ENCODE measurements around the gene GPRC5B.
A peak's percentile ranks its signal among the peaks of the same experiment; 100 is the strongest.

The GPRC5B gene

GRCh38 chr16:19896951-19897350, 12.3 kb upstream of the GPRC5B start:
- no peak for DNase-seq

GRCh38 chr16:19894586-19894985, 9.9 kb upstream of the GPRC5B start:
- DNase-seq, result no peak

DNA sequence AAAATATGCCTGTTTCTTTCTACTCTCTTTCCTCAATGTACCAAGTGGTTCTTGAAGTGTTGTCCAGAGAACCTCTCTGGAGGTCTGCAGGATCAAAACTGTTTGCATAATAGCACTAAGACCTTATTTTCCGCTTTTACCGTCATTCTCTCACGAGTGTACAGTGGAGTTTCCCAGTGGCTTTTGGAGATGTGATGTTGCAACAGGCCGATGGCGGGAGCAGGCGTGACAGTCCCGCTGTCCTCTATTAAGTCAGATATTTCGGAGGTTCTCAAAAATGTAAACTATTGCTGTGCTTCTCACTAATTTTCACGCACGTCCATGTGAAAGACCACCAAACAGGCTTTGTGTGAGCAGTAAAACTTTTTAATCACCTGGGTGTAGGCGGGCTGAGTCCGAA, 8.3 kb upstream of the GPRC5B start:
- no peak for DNase-seq

- no peak for DNase-seq
Observed at GRCh38 chr16:19890901-19891300, 6.3 kb upstream of the GPRC5B start.

GRCh38 chr16:19888834-19889233, 4.2 kb upstream of the GPRC5B start:
- no peak for DNase-seq

GRCh38 chr16:19886073-19886941, 1.7 kb upstream of the GPRC5B start:
- DNase-seq, result peak; percentile 84

DNA sequence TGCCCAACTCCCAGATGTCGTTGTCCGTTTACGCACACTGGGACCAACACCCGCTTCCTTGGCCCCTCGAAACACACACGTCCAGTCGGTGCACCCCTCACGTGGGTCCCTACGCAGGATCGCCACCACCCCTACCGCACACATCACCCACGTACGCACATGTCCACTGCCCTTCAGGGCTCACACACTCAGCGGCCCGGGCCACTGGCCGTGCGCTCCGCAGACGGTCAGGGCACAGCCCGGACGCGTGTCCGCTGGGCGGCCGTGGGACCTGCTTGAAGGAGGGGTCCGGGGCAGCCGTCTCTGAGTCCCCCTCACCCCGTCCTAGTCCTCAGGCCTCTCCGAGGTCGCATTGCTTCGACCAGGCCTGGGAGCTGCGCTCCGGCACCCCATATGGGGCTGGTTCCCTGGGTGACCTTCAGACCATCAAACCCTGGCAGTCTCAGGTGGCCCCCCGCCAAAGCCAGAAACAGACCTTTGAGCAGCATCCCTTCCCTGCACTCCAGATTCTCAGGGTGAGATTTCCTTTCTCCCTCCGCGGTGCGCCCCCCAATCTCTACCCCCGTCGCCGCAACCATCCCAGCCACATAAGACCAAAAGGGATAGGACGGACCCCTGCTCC, 914 bp upstream of the GPRC5B start:
- DNase-seq, result peak; percentile 8

GRCh38 chr16:19883966-19884485, 622 bp downstream of the GPRC5B start:
- DNase-seq, result peak; percentile 5

- DNase-seq, result peak; percentile 12
Observed at GRCh38 chr16:19883296-19883965, 1.2 kb downstream of the GPRC5B start.

GRCh38 chr16:19882646-19883045, 2.0 kb downstream of the GPRC5B start:
- DNase-seq, result no peak

DNA sequence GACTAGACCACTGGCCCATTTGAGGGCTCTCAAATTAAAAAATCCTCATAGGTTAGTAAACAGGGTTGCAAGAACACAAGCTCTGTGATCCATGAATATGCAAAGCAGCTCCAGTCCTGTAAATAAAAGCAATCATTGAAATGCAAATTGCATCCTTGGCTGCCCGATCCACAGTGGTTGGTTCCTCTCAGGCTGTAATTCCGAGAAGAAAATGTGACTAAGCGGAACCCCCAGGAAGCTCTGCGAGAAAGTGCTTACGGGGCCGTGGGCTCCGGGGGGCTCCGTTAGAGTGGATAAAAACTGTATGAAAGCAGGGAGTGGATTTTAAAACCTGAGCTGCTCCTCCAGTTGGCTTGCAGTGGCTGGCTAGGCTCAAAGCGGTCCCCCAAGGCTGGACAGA, 2.5 kb downstream of the GPRC5B start:
- no peak for DNase-seq

DNA sequence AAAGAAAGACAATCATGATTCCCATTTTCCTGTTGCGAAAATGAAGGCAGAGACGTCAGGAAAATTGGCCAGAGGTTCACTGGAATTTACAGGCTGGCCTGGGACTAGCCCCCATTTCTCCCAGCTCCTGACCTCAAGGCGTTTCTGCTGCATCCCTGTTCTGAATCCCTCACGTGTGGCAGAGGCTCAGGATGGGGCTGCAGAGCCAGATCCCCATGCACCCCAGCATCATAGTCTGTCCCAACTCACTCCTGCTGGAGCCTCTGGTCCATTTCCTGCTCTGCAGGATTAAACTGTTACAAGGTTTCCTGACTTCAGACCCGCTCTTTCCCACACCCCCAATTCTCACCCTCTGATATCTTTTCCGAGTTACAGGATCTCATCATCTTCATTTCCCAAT, 2.9 kb downstream of the GPRC5B start:
- DNase-seq, result no peak

DNA sequence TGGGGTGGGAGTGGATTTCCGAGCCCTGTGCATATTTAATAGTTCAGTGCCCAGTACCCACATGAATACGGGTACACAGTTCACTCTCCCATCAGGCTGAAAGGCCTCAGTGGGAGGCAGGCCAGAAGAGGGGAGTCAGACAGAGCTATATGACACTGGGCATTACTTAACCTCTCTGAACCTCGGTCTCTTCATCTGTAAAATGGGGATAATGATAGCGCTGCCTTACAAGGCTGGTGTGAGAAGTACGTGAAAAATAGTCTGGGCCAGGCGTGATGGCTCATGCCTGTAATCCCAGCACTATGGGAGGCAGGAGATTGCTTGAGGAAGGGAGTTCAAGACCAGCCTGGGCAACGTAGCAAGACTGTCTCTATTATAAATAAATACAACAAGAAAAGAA, 3.6 kb downstream of the GPRC5B start:
- DNase-seq, result no peak

GRCh38 chr16:19879241-19879792, 5.3 kb downstream of the GPRC5B start:
- DNase-seq, result no peak

DNA sequence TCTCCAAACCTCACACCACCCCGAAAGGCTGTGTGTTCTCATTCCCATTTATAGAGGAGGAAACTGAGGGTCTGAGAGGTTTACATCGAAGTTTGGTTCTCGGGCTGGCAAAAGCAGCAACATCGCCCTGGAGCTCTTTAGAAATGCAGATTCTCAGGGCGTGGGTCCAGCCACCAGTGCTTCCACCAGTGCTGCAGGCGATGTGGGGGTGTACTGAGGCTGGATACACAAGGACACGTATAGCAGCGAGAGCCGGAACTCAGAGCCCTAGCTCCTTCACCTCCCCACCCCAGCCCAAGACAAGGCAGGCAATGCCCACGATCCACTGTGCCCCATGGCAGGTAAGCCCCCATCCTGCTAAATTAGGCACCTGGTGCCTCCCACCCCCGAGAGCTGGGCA, 5.9 kb downstream of the GPRC5B start:
- DNase-seq, result no peak

DNA sequence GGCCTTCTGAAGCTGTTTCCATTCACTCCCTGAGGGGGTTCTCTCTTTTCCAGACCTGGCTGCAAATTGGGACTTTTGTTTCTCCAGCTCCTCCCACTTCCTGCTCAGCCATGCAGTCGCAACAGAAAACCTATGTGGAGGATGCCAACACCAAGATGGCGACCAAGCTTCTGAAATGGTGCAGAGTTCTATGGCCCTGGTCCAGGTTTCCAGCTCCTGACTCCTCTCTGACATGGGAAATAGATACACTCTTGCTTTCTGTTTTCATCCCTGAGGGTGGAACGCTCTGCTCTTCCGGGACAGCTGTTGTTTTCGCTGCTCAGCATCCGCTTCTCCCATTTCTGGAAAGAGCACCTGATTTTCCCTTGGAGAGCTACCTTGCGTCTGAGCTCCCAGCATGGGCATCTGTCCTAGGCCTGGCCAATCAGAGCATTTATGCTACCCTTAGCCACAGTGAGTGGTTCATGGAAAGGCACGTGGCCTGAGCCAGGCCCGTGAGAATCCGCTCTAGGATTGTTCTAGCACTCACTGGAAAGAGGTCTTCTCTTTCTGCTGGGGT, 8.1 kb downstream of the GPRC5B start:
- DNase-seq, result no peak

DNA sequence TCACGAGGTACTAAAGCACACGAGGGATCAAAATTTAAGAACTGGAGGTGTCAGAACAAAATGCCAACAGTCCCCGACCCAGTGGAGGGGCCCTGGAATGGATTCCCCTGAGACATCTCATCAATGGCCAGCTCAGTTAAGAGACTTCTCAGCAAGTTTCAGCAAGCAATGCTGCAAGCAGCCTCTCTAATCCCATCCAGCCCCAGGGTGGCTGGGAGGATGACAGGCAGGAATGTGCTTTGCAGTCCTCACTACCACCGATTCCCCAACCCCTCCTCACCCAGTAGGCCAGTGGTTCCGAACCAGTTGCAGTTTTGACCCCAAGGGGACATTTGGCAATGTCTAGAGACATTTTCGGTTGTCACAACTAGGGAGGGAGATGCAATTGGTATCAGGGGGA, 8.7 kb downstream of the GPRC5B start:
- DNase-seq, result no peak

DNA sequence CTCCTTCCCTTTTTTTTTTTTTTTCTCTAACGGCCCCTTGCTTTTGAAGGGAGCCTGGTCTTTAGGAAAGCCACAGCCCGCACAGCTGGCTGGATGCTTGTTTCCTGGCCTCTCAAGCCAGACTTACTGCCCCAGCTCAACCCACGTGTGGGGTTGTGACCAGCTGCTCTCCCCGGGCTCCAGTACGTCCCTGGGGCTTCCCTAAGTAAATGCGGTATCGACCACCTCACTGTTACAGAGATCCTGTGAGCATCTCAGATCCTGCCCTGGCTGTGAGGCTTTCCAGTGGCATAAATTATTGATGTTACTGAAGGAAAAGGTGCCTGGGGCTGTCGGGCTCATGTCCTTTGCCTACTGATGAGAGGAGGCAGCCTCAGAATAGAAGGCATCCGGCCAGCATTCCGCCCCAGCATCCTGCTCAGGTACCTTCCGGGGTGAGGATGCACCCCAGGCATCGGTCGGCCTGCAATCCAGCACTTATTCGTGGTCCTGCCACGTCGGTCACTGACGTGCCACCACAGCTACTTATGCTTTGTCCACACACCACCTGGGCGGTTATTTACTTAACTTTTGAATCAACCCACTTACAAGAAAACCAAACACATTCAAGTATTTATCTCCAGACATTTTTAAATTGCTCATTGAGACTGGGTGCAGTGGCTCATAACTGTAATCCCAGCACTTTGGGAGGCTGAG, 9.6 kb downstream of the GPRC5B start:
- DNase-seq, result no peak

DNA sequence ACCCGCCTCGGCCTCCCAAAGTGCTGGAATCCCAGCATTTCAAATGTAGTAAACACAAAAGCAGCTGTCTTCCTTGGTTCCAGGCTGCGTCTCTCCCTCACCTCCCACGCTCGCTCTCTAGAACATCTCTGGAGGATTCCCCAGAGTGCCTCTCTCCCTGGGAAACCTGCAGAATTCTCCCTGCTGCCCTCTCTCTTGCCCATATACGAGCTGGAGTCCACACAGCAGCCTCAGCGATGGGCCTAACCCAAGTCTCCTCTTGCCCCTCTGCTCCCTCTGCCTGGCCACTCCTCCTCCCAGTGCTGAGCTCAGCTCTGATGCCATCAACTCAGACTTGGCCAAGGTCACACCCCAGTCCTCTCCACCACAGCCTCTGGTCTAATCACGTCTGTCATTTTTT, 10.6 kb downstream of the GPRC5B start:
- no peak for DNase-seq

DNA sequence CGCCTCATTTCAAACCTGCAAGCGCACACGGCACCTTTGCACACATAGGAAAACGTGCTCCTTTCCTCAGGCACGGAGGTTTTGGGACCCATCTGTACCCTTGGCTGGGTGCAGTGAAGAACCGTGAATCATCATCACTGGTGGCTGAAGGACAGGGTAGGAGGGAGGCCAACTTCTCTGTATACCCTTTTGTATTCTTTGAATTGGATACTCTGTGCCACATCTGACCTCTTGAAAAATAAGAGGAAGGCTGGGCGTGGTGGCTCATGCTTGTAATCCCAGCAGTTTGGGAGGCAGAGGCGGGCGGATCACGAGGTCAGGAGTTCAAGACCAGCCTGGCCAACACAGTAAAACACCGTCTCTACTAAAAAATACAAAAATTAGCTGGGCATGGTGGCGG, 11.7 kb downstream of the GPRC5B start:
- DNase-seq, result no peak

DNA sequence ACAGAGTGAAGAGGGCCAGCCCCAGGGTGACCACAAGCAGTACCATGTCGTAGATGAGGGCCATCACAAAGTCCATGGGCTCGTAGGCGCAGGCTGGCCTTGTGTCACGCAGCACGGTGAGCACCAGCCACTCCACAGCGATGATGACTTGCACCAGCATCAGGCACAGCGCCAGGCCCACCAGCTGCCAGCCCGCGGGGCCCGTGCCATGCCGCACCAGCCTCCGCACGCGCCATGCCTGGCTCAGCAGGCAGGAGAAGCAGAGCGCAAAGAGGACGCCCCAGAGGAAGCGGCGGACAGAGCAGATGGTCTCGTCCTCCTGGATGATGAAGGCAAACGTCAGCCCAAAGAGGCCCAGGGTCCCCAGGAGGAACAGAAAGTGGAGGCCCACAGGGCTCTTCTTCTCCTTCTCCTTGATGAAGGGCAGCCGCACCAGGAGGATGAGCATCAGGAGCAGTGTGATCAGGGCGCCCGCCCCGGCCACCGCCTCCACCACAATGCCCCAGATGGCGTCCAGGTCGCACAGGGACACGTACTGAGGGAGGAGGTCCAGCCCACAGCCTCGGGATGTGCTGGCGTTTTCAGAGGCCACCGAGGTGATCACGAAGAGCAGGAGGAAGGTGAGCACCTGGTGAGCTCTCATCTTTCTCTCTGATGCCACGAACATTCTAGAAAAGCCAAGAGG, 12.3 kb downstream of the GPRC5B start:
- no peak for DNase-seq

DNA sequence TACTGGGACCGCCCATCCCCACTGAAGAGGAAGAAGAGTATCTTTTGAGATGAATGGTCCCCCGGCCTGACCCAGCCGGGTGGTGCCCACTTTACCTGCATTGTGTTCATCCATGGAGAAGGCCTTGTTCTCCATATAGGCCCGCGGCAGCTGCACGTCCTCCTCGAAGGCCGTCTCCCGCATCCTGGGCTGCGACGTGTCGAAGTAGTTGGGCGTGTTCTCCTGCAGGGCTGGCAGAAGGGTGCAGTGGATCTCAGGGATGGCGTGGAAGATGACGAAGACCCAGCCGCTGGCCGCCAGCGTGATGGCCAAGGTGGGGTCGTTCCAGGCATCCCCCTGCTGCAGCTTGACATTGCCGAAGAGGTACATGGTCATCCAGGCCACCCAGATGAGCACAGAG, 12.9 kb downstream of the GPRC5B start:
- no peak for DNase-seq

Measured in stimulated activated CD4-positive, alpha-beta T cell treated with anti-CD3 and anti-CD28 coated beads, Interleukin-4, amount 100 ng/mL, for 1 hour (primary cell).